ENCODE data around the gene WNT3A.
A peak's percentile ranks its signal among the peaks of the same experiment; 100 is the strongest.

Gene WNT3A

DNA sequence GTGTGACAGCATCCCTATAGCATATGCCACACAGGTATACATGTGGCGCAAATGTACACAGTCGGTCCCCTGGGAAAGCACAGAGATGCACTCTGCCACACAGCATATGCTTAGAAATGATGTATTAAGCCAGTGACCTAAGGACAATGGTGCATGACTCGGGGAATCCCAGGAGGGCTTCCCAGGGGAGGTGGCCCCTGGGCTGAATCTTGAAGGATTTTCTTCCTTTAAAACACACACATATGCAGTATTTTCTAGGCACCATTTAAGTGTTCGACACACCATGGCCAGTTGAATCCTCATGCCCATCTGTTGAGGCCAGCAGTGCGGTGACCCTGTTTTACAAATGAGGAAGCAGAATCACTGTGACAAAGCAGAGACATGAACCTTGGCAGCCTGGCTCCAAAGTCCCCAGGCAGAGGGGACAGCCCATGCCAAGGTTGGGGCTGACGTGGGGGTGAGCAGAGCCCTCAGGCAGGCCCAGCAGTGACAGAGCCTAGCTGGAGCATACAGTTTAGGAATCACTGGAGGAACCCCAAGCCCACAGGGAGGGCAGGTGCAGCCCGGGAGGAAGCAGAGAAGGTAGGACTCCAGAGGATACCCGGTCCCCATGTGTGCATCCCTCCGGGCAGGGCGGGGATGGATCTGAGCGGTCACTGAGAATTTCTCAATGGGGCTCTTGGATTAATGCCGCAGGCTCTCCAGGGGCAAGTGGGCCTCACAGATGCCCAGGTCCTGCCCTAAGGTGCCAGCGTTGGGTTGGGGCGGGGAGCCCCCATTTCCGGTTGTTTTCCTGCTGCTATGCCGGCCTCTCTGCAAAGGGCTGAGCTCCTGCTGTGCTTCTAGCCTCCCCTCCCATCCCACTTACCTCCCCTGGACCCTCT is 28.4 kb downstream of the WNT3A start:
- TF ChIP-seq CTCF (IDR thresholded peaks at IDR 0.05; ENCODE audit: low read depth, low read length) (no peak), MYC (IDR thresholded peaks at IDR 0.05; ENCODE audit: low read depth, low read length) (no peak), MAX (IDR thresholded peaks at IDR 0.05; ENCODE audit: low read depth, low read length) (no peak), POLR2A (IDR thresholded peaks at IDR 0.05; ENCODE audit: extremely low read depth, insufficient read length) (no peak)
- no peak overlapping the region for H3K4me3 ChIP-seq (ENCODE audit: low read depth, low read length)
- DNase-seq (ENCODE audit: low read depth), result no peak

DNA sequence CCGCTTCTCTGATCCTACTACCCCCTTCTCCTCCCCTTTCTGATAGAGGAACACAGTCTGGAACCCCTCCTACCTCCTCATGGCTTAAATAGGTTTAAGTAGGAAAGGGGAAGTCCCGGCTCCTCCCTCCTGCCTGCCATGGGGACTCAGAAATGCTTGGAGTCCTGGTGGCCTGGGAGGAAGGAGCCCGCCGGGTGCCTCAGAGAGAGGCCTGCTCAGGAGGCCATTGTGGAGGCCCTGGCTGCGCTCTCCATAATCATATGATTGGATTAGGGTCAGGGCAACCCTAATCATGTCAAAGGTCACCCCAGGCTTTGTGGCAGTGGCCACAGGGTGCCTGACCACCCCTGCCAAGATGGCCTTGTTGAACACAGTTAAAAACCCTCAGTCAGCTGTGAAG is 29.0 kb downstream of the WNT3A start:
- TF ChIP-seq CTCF (IDR thresholded peaks at IDR 0.05; ENCODE audit: low read depth, low read length), result no peak
- no peak for TF ChIP-seq MAX (IDR thresholded peaks at IDR 0.05; ENCODE audit: low read depth, low read length)
- no peak for TF ChIP-seq MYC (IDR thresholded peaks at IDR 0.05; ENCODE audit: low read depth, low read length)
- TF ChIP-seq POLR2A (IDR thresholded peaks at IDR 0.05; ENCODE audit: extremely low read depth, insufficient read length), result no peak
- DNase-seq (ENCODE audit: low read depth), result peak; percentile 51
- H3K4me3 ChIP-seq (ENCODE audit: low read depth, low read length), result no peak overlapping the region

- TF ChIP-seq MYC (IDR thresholded peaks at IDR 0.05; ENCODE audit: low read depth, low read length), result no peak
- no peak for TF ChIP-seq MAX (IDR thresholded peaks at IDR 0.05; ENCODE audit: low read depth, low read length)
- TF ChIP-seq POLR2A (IDR thresholded peaks at IDR 0.05; ENCODE audit: extremely low read depth, insufficient read length), result no peak
- TF ChIP-seq CTCF (IDR thresholded peaks at IDR 0.05; ENCODE audit: low read depth, low read length), result no peak
- no peak for DNase-seq (ENCODE audit: low read depth)
- no peak overlapping the region for H3K4me3 ChIP-seq (ENCODE audit: low read depth, low read length)
These were observed 30.0 kb downstream of the WNT3A start for GRCh38 chr1:228036701-228037231.

- H3K4me3 ChIP-seq (ENCODE audit: low read depth, low read length), result no peak overlapping the region
- TF ChIP-seq POLR2A (IDR thresholded peaks at IDR 0.05; ENCODE audit: extremely low read depth, insufficient read length) (no peak), CTCF (IDR thresholded peaks at IDR 0.05; ENCODE audit: low read depth, low read length) (no peak)
- DNase-seq (ENCODE audit: low read depth), result no peak
These were observed 30.9 kb downstream of the WNT3A start for GRCh38 chr1:228037401-228038386.

DNA sequence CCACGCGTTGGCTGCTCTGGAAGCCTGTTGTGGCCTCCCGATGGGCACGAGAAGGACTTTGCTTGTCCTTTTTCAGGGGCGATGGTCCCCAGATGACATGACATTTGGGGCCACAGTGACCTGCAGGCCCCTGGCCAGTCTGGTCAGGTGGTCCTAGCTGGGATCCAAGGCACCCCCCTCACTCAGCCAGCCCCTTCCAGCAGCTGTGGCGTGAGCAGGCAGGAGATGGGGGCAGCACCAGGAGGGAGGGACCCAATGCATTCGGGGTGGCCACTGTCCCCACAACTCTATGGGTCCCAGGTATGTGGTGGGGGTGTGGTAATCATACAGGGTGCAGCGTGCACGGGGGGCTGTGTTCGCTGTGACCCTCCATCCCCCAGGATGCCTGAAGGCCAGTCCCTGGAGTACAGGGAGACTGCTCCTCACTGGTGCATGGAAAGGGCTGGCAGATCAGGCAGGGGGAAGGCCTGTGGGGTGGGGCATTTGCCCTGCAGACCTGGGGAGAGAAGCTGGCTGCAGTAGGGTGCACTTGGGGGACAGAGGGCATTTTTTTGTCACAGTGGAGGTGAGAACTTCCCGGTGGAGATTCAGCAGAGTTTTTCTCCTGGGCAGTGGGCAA is 31.7 kb downstream of the WNT3A start:
- DNase-seq (ENCODE audit: low read depth), result no peak
- no peak overlapping the region for H3K4me3 ChIP-seq (ENCODE audit: low read depth, low read length)
- no peak for TF ChIP-seq POLR2A (IDR thresholded peaks at IDR 0.05; ENCODE audit: extremely low read depth, insufficient read length)
- no peak for TF ChIP-seq MYC (IDR thresholded peaks at IDR 0.05; ENCODE audit: low read depth, low read length)
- TF ChIP-seq CTCF (IDR thresholded peaks at IDR 0.05; ENCODE audit: low read depth, low read length), result no peak
- TF ChIP-seq MAX (IDR thresholded peaks at IDR 0.05; ENCODE audit: low read depth, low read length), result no peak

All from NB4 (cell line).